ENCODE results near the gene GSTO2. TPM values are rescaled to one million over a fixed set of nuclear protein-coding genes. Genes with fewer than 3 reads are reported as not detected.

The GSTO2 gene
- polyA plus RNA-seq, 3 donors = 27.9 to 49.0 (median 37.7) TPM

DNA sequence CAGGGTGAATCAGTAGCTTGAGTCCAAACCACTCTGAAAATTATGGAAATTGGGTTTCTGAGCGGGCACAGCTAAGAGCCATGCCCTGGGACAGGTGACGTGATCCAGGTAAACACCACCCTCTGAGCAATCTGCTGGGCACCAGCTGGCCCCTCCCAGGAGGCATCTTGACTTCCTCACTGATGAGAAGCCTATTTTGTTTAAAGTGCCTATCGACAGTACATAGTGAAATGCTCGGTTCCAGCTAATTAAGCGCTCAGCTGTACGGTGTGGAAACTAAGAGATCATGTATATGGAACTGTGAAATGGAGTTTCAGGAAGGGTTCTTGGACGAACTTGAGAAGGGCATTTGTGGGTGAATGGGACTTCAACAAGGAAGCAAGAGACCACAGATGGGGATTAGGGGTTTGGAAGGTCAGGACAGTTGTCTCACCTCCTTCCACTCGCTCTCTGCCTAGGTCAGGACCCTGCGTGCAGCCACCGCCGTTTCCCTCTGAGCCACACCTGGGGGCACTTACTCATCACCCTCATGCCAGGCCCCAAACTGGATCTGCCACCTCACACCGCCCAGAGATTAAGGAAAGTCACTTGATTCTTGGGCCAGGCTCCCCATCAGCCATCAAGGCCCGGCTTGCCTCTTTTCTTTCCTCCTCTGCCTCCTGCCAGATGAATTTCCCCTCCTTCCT, 66.1 kb downstream of the GSTO2 start:
- DNase-seq = no peak

GRCh38 chr10:104336821-104337467, 68.0 kb downstream of the GSTO2 start:
- DNase-seq = no peak

- no peak for DNase-seq
These were observed 68.6 kb downstream of the GSTO2 start for GRCh38 chr10:104337521-104337984.

- DNase-seq = peak; percentile 81
These were observed 69.2 kb downstream of the GSTO2 start, which contains the start of gene ITPRIP for GRCh38 chr10:104337985-104338735. ITPRIP (minus strand) TSS chr10:104338465; CDS start chr10:104316051, 22,414 bp downstream.

DNA sequence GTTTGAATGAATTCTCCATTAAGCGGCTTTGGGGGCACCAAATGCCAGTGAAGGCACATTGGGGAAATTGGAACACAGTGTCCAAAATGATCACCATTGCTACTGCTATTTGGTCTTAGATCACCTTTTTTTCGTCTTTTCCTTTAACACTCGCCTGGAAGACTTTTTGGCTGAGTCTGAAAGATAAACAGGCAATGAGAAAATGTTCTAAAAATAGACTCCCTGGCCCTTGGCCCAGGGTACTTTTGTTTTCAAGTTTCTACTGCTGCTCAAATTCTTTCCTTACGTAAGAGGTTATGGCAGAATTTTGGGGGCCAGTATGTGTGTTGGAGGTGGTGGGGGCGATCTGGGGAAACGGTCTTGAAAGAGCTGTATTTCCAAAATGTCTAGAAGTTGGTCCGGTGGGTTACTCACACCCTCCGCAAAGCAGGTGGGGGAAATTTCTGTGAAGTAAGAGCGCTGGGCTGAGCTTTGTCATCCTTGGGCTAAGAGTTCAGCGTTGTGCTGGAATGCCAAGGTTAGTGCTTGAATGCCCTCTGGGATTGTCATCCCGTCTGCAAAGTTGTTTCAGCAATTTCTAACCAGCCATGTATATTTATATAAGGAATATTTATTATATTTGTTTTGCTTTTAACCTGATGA, 70.6 kb downstream of the GSTO2 start:
- DNase-seq = no peak

DNA sequence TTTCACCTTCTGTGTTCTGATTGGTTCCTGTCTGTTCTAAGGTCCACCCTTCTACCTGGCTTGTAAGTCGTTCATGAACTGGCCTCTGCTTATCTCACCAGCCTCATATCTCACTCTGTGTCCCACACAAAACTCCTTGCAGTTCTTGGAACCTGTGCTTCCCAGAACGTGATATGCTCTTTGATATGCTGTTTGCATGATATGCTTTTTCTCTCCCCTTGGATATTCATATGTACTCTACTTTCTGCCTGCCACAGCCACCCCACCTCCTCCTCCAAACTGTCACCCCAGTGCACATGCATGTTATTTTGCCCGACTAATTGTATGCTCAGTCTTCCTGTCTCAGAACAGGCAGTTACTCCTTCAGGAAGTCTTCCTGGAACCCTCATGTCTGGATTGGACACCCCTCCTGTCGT, 71.1 kb downstream of the GSTO2 start:
- DNase-seq = no peak

- DNase-seq = no peak
These were observed 71.7 kb downstream of the GSTO2 start for GRCh38 chr10:104340641-104341040.

GRCh38 chr10:104342941-104343411, 74.0 kb downstream of the GSTO2 start:
- DNase-seq = no peak

DNA sequence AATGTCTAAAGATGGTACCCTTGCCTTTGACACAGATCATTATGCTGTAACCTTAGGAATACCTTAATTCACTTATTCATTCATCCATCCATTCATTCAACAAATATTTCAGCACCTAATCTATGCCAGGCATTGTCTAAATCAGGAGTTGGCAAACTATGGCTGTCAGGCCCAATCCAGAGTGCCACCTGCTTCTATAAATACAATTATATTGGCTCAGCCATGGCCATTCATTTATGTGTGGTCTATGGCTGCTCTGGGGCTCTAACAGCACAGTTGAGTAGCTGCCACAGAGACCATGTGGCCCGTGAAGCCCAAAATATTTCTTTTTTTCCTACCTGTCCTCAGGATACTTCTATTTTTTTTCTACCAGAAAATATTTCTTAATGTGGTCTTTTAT, 75.2 kb downstream of the GSTO2 start:
- DNase-seq = no peak

GRCh38 chr10:104345515-104345914, 76.5 kb downstream of the GSTO2 start:
- DNase-seq = no peak

GRCh38 chr10:104345941-104346340, 77.0 kb downstream of the GSTO2 start:
- no peak for DNase-seq

GRCh38 chr10:104347295-104348045, 78.5 kb downstream of the GSTO2 start:
- DNase-seq = no peak

DNA sequence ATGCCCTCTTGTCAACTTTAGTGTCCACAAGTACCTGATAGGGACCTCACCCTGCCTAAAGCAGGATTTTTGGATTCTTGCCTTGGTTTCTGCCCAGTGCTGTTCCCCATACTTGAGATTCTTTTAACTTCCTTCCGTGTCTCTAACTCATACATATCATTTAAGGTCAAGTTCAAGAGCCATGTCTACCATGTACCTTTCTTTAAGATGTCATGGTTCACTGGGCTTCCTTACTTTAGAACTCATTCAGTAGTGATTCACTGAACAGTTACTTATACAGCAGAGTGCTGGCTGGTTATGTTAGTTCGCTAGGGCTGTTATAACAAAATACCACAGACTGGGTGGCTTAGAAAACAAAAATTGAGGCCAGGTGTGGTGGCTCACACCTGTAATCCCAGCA, 79.6 kb downstream of the GSTO2 start:
- DNase-seq = no peak

DNA sequence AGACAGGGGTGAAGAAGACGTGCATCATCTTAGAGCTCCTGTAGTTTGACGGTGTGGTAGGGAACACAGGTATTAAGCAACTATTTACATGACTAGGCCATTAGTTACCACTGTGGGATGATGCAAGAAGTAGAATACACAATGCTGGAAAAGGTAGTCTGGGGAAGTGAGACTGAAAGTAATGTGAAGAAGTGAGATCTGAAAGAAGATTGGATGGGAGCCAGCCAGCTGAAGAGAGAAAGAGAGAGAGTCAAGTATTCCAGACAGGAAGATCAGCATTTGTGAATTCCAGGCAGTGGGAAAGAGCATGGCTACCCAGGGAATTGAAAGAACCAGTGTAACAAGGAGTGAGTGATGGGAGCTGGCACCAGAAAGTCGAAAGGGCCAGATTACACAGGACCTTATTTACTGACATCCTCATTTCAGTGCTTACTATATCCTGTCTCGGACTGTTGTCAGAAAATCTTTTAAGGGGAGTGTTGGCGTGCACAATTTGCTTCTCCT, 80.7 kb downstream of the GSTO2 start:
- DNase-seq = no peak

DNA sequence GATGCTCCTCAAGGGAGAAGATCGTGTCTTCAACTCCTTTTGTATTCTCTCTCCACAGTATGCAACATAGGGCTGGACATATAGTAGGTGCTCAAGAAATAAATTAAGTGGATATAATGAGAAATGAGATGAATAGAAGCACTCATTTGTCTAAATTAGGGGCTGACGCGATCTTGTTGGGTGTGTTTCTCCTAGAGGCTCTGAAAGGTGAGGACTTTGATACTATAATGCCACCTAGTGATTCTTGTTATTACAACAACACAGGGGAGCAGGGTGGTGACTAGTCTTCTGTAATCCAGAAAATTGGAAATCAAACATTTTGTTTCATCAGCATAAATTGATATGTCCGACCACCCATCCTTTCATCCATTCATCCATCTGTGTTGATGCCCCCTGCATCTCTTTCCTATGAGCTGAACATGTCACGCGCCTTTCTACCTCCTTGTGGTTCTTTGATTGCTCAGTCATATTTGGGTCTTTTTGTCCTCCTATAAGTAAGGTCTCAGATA, 81.2 kb downstream of the GSTO2 start:
- DNase-seq = no peak

DNA sequence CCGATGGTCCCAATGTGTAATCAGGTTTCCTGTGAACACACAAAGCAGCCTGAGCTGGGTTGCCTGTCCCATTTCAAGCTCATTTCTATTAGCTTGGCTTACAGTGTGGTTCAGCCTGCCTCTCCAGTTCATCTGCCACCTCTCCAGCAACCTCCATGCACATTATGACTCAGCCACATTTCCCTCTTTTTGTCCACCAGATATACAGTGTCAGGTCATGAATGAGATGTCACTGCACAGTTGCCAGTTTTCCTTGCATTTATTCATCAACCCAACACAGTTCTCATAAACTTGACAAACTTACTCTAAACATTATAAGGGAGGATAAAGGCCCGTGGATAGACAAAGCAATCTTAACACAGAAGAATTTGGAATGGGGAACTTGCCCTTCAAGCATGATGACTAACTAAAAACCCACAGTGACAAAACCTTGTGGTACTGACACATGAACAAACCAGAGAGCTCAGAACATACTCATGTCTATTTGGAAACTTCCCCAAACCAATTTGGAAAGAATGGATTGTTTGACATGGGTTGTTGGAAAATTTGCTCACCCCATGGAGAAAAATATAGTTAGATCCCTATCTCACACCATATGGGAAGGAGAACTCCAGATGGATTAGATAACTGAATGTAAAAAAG, 82.2 kb downstream of the GSTO2 start:
- no peak for DNase-seq

DNA sequence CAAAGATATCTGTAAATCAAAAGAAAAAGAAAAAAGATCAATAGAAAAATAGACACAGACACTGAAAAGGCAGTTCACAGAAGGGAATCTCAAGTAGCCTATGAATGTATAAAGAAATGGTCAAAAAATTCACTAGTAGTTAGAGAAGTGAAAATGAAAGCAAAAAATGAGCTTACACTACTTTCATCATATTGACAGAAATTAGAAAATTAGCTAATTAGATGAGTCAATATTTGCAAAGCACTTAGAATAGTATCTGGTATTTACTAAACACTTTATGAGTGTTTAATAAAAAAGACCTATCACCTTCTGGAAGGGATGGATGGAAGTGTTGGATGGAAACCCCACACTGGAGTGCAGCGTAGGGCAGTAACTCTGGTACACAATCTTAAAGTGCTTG, 82.9 kb downstream of the GSTO2 start:
- DNase-seq = no peak

DNA sequence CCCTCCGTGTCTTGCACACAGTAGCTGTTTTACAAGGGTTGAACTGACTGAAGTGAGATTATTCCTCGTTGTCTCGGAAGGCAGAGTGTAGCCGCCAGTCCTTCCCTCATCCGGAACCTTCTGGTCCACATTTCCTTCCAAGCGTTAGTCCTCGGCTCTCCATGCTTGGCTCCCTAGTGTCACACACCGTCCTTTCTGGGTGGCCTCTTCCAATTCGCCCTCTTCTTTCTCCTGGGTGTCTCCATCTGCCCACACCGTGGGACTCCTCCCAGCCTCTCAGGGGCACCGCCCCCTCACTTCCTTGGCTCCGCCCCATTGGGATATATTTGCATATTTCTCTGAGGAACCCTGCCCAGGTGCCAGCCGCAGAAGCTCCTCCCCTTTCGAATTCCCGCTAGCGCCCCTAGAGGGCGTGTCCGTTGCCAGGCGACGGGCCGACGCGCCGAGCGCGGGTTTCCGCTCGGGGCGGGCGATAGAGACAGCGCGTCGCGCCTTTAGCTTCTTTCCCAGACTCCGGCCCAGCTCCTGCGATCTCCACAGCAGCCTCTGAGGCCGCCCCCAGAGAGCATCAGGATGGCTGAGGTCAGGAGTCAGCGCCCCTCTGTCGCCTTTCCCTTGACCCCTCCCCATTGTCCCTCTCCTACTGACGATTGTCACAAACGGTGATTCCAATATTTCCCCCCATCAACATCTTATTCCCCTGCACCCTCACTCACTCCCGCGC, 84.5 kb downstream of the GSTO2 start, which contains the start of gene CFAP58:
CFAP58 (plus strand) TSS at position 509 of the 724 bp plus-strand sequence; CDS start at position 574, 65 bp downstream.
- peak; percentile 90 for DNase-seq
